Large intestine (tissue), 12 donors: ENCODE results near the gene SCUBE1. TPM values are rescaled to one million over a fixed set of nuclear protein-coding genes. Genes with fewer than 3 reads are reported as not detected.

Experiments used
- DNase-seq, 2 donors: peaks; one replicate each; pipeline versions ENCODE4 v3.0.0 to v3.0.0-alpha.2; 2013
- H3K27ac ChIP-seq: one replicate; pipeline ENCODE4 v1.5.1; 2013; ENCODE audit warnings: low read length
- H3K27me3 ChIP-seq: 2 replicates; pipeline ENCODE4 v1.6.1; 2013; ENCODE audit warnings: low read length; ENCODE audit not compliant: control insufficient read depth, insufficient read depth
- H3K36me3 ChIP-seq: 2 replicates; pipeline ENCODE4 v1.6.1; 2013; ENCODE audit warnings: low read length; ENCODE audit not compliant: control insufficient read depth, insufficient read depth
- H3K4me1 ChIP-seq: one replicate; pipeline ENCODE4 v1.6.1; 2013; ENCODE audit warnings: low read length; ENCODE audit not compliant: control insufficient read depth, insufficient read depth
- H3K4me3 ChIP-seq: one replicate; pipeline ENCODE4 v1.5.1; 2013; ENCODE audit warnings: low read length
- H3K9me3 ChIP-seq: one replicate; pipeline ENCODE4 v1.6.1; 2013; ENCODE audit warnings: mild to moderate bottlenecking, low read depth, low read length, moderate library complexity; ENCODE audit not compliant: control insufficient read depth
- WGBS: methylation state at CpG from one replicate; pipeline ENCODE4 v1.1.5; 2013; ENCODE audit warnings: low lambda C conversion rate; ENCODE audit not compliant: insufficient coverage; 5-methylcytosine and 5-hydroxymethylcytosine counted together
- long read RNA-seq, 11 donors: transcript quantifications; one replicate each; lab custom pipeline, GENCODE V29; 2026
- polyA plus RNA-seq: library from polyadenylated mRNA; unstranded; fragments of 120-200 nt; gene quantifications from one replicate; pipeline ENCODE4 v1.2.1, GENCODE V29; 2013

SCUBE1 gene
- polyA plus RNA-seq: 4.4 TPM
- long read RNA-seq, donor 1: 0 reads
- long read RNA-seq, donor 2, full-length matches to known transcripts: 1 of 1 reads
- long read RNA-seq, donor 2, partial matches to known transcripts: 0 of 1 reads
- long read RNA-seq, donor 2, other reads (novel, unspliced or antisense): 0 of 1 reads
- long read RNA-seq, donor 3: 0 reads
- long read RNA-seq, donor 4: 0 reads
- long read RNA-seq, donor 5: 0 reads
- long read RNA-seq, donor 6, full-length matches to known transcripts: 1 of 1 reads
- long read RNA-seq, donor 6, partial matches to known transcripts: 0 of 1 reads
- long read RNA-seq, donor 6, other reads (novel, unspliced or antisense): 0 of 1 reads
- long read RNA-seq, donor 7: 0 reads
- long read RNA-seq, donor 8: 0 reads
- long read RNA-seq, donor 9: 0 reads
- long read RNA-seq, donor 10: 0 reads
- long read RNA-seq, donor 11, full-length matches to known transcripts: 2 of 2 reads
- long read RNA-seq, donor 11, partial matches to known transcripts: 0 of 2 reads
- long read RNA-seq, donor 11, other reads (novel, unspliced or antisense): 0 of 2 reads

DNA sequence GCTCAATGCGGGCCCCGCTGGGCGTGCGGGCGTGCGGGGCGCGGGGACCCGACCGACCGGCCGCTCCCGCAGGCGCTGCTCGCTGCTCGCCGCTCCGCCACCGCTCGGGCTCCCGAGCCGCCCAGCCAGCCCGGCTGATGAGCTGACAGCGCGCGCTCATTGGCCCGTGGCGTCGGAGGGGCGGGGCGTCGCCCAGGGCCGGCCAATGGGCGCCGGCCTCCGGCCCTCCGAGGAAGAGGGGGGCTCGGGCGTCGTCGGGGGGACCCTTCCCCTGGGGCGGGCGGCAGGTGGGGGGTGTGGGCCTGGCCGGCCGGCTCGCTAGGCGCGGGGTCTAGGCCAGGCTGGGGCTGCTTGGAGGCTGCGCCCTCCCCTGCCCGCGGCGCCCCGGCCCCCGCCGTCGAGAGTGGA lies at the start of gene SCUBE1:
SCUBE1 (minus strand) TSS at position 111 of the 408 bp plus-strand sequence. CDS start 111 bp downstream, outside the sequence.
- Histone ChIP-seq H3K27ac (no peak within 1 kb of the TSS), H3K36me3 (no peaks in the 10 kb centered on the region), H3K27me3 (peaks cover 64% of the 10 kb centered on the region), H3K4me3 (no peak within 1 kb of the TSS), H3K9me3 (no peaks in the 10 kb centered on the region), H3K4me1 (no peaks in the 10 kb centered on the region)
- DNase-seq: peak; percentile 26 to 46
- WGBS: no CpG with 5 or more reads among the region's 56 CpGs

- H3K27ac ChIP-seq: no peak overlapping the region
- no peaks in the 10 kb centered on the region for H3K36me3 ChIP-seq
- H3K27me3 ChIP-seq: no peaks in the 10 kb centered on the region
- no CpG with 5 or more reads among the region's 9 CpGs for whole genome bisulfite sequencing
- no peak overlapping the region for H3K4me3 ChIP-seq
- H3K4me1 ChIP-seq: peaks cover 11% of the 10 kb centered on the region
- peaks cover 3% of the 10 kb centered on the region for H3K9me3 ChIP-seq
- no peak for DNase-seq
Observed at GRCh38 chr22:43392385-43392989, 49.3 kb upstream of the SCUBE1 start.

- Histone ChIP-seq H3K4me1 (peaks cover 11% of the 10 kb centered on the region), H3K27ac (no peak overlapping the region), H3K27me3 (no peaks in the 10 kb centered on the region), H3K9me3 (peaks cover 3% of the 10 kb centered on the region), H3K4me3 (no peak overlapping the region), H3K36me3 (no peaks in the 10 kb centered on the region)
- no peak for DNase-seq
- WGBS: 38% methylated on average over 1 of the region's 3 CpGs
Observed at GRCh38 chr22:43391306-43391705, 48.1 kb upstream of the SCUBE1 start.

GRCh38 chr22:43390872-43391271 lies 47.7 kb upstream of the SCUBE1 start:
- H3K27ac ChIP-seq: no peak overlapping the region
- peaks cover 11% of the 10 kb centered on the region for H3K4me1 ChIP-seq
- no peak for DNase-seq
- no peaks in the 10 kb centered on the region for H3K27me3 ChIP-seq
- WGBS: no CpG with 5 or more reads among the region's 4 CpGs
- H3K9me3 ChIP-seq: peaks cover 3% of the 10 kb centered on the region
- H3K36me3 ChIP-seq: no peaks in the 10 kb centered on the region
- H3K4me3 ChIP-seq: no peak overlapping the region

- Histone ChIP-seq H3K36me3 (no peaks in the 10 kb centered on the region), H3K4me1 (peaks cover 11% of the 10 kb centered on the region), H3K9me3 (peaks cover 3% of the 10 kb centered on the region), H3K27ac (no peak overlapping the region), H3K27me3 (peaks cover 1% of the 10 kb centered on the region), H3K4me3 (no peak overlapping the region)
- DNase-seq: no peak
- no CpG with 5 or more reads among the region's 3 CpGs for WGBS
Observed at GRCh38 chr22:43390166-43390565, 47.0 kb upstream of the SCUBE1 start.

DNA sequence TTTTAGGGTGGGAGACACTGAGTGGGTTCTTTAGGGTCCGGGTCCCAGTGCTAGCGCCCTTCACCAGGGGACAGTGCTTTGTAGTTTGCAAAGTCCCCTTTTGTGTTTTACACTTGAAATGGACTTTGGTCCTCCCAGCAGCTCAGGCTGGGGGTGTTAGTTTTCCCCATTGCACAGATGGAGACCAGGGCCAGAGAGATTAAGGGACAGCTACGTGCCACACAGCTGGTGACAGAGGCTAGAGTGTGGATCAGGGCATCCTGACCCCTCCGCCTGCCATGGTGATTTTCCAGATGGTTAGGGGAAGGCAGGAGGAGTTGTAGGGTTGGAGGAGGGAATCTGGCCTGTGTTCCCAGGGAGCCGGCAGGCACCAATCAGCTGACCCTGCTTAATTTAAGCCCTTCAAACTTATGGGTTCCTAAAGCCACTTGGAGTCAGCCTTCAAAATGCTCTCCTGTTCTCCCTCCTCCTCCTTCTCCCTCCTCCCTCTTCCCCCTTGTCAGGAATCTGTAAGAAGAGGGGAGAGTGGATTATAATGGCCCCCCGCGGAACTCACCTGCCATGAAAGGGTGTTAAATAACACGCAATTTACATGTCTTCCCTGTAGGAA lies 46.2 kb upstream of the SCUBE1 start:
- peaks cover 3% of the 10 kb centered on the region for H3K27me3 ChIP-seq
- H3K4me1 ChIP-seq: peaks cover 11% of the 10 kb centered on the region
- DNase-seq: no peak
- no peak overlapping the region for H3K27ac ChIP-seq
- WGBS: 60% methylated on average over 1 of the region's 8 CpGs
- H3K9me3 ChIP-seq: peaks cover 3% of the 10 kb centered on the region
- H3K36me3 ChIP-seq: no peaks in the 10 kb centered on the region
- H3K4me3 ChIP-seq: no peak overlapping the region

GRCh38 chr22:43388420-43388851 lies 45.3 kb upstream of the SCUBE1 start:
- Histone ChIP-seq H3K36me3 (no peaks in the 10 kb centered on the region), H3K4me3 (no peak overlapping the region), H3K9me3 (no peaks in the 10 kb centered on the region), H3K27me3 (peaks cover 3% of the 10 kb centered on the region), H3K4me1 (peaks cover 8% of the 10 kb centered on the region), H3K27ac (no peak overlapping the region)
- peak; percentile 74 to 80 for DNase-seq
- no CpG with 5 or more reads among the region's 17 CpGs for WGBS

DNA sequence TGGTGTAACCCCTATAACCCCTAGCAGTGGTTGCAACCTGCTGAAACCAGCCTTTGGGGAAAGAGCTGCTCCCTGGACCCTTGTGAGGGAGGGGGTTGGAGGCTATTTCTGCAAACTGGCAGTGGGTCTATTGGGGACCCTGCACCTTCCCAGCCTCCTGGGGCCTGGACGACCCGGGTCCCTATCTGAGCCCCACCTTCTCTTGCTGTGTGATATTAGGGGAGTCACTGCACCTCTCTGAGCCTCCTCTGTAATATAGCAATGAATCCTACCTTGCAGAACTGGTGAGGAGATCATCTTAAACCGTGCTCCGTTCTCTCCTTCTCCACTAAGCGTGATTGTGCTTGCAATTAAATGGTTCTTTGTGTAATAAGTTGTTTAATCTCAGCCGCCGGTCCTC lies 44.6 kb upstream of the SCUBE1 start:
- WGBS: no CpG with 5 or more reads among the region's 7 CpGs
- Histone ChIP-seq H3K9me3 (no peaks in the 10 kb centered on the region), H3K4me1 (peaks cover 4% of the 10 kb centered on the region), H3K4me3 (no peak overlapping the region), H3K27ac (no peak overlapping the region), H3K36me3 (no peaks in the 10 kb centered on the region), H3K27me3 (peaks cover 3% of the 10 kb centered on the region)
- DNase-seq: no peak

DNA sequence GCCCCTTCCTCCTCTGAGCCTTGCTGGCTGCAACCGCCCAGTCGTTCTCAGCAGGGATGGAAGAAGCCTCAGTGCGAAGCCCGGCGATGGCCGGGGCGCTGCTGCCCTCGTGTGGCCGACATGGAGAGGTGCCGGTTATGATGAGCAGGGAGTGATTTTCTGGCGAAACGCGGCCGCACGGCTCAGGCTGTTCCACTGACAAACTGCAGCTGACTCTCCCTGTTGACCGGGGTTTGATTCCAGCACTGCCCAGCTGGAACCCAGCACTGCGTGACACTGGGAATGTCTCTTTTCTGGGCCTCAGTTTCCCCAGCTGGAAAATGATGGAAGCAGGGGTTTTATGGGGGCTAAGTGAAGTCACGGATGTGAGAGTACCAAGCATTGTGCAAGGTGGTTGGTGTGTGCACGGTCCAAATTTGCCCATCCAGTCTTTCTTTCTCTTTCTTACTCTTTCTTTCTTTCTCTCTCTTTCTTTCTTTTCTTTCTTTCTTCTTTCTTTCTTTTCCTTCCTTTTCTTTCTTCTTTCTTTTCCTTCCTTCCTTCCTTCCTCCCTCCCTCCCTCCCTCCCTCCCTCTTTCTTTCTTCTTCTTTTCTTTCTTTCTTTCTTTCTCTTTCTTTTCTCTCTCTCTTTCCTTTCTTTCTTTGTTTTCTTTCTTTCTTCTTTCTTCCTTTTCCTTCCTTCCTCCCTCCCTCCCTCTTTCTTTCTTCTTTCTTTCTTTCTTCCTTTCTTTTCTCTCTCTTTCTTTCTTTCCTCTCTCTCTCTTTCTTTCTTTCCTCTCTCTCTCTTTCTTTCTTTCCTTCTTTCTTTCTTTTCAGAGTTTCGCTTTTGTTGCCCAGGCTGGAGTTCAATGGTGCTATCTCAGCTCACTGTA lies 42.8 kb upstream of the SCUBE1 start:
- H3K4me3 ChIP-seq: no peak overlapping the region
- H3K27me3 ChIP-seq: peaks cover 3% of the 10 kb centered on the region
- H3K27ac ChIP-seq: no peak overlapping the region
- WGBS: 100% methylated on average over 2 of the region's 20 CpGs
- H3K4me1 ChIP-seq: no peaks in the 10 kb centered on the region
- no peaks in the 10 kb centered on the region for H3K36me3 ChIP-seq
- no peaks in the 10 kb centered on the region for H3K9me3 ChIP-seq
- peak; percentile 64 to 73 for DNase-seq
